CD14-positive monocyte (primary cell): ENCODE results near the gene REG3G. TPM values are rescaled to one million over a fixed set of nuclear protein-coding genes. Genes with fewer than 3 reads are reported as not detected.

Source experiments
- DNase-seq, 3 donors: peaks; one replicate each; pipeline ENCODE4 v3.0.0-alpha.2; 2011 to 2022
- H2AFZ ChIP-seq: 2 replicates; pipeline ENCODE4 v1.6.0; 2012; ENCODE audit warnings: mild to moderate bottlenecking, low read depth, low read length, inconsistent platforms; ENCODE audit not compliant: insufficient read depth, poor library complexity, severe bottlenecking
- H3K27ac ChIP-seq, 2 donors: 1 replicate in 1 of 2; 2 replicates in 1 of 2; pipeline ENCODE4 v1.5.1; 2012 to 2013; ENCODE audit warnings: low read length in 2 of 2, control low read depth in 1 of 2, inconsistent platforms in 1 of 2, low read depth in 1 of 2, mild to moderate bottlenecking in 1 of 2
- H3K27me3 ChIP-seq, 2 donors: one replicate each; pipeline versions ENCODE4 v1.6.0 to v1.6.1; 2011 to 2013; ENCODE audit warnings: low read length in 2 of 2; ENCODE audit not compliant: control insufficient read depth in 2 of 2, insufficient read depth in 2 of 2
- H3K36me3 ChIP-seq, 2 donors: replicated peaks in 1 of 2; 1 replicate in 1 of 2; 2 replicates in 1 of 2; pipeline versions ENCODE4 v1.5.1 to v1.6.1; 2012 to 2013; ENCODE audit warnings: low read length in 2 of 2, control low read depth in 1 of 2, inconsistent platforms in 1 of 2, mild to moderate bottlenecking in 1 of 2; ENCODE audit not compliant: insufficient read depth in 2 of 2, control insufficient read depth in 1 of 2
- H3K4me1 ChIP-seq, 2 donors: 1 replicate in 1 of 2; 2 replicates in 1 of 2; pipeline versions ENCODE4 v1.5.1 to v1.6.1; 2012 to 2013; ENCODE audit warnings: low read length in 2 of 2, control low read depth in 1 of 2, inconsistent platforms in 1 of 2, mild to moderate bottlenecking in 1 of 2, moderate library complexity in 1 of 2; ENCODE audit not compliant: insufficient read depth in 2 of 2, control insufficient read depth in 1 of 2
- H3K4me2 ChIP-seq: replicated peaks from 2 replicates; pipeline ENCODE3; 2012; ENCODE audit warnings: low read length, moderate library complexity, mild to moderate bottlenecking; ENCODE audit not compliant: poor library complexity, severe bottlenecking; ENCODE audit errors: extremely low read depth
- H3K4me3 ChIP-seq, 3 experiments: fragments of 200-600 bp in 1 of 3; sonication (generic) in 1 of 3; replicated peaks in 1 of 3; 1 replicate in 2 of 3; 2 replicates in 1 of 3; pipeline ENCODE4 v1.5.1; 2011 to 2013; ENCODE audit warnings: low read length in 3 of 3, mild to moderate bottlenecking in 3 of 3, control low read depth in 2 of 3, low read depth in 2 of 3, inconsistent platforms in 1 of 3, moderate library complexity in 1 of 3
- H3K79me2 ChIP-seq: 2 replicates; pipeline ENCODE4 v1.6.0; 2012; ENCODE audit warnings: mild to moderate bottlenecking, control low read depth, inconsistent platforms, low read length, moderate library complexity; ENCODE audit not compliant: insufficient read depth
- H3K9ac ChIP-seq: 2 replicates; pipeline ENCODE4 v1.6.0; 2017; ENCODE audit warnings: low read length, mild to moderate bottlenecking; ENCODE audit not compliant: insufficient read depth, poor library complexity, severe bottlenecking
- H3K9me3 ChIP-seq, 2 donors: replicated peaks in 1 of 2; 1 replicate in 1 of 2; 2 replicates in 1 of 2; pipeline versions ENCODE4 v1.5.1 to v1.6.1; 2012 to 2013; ENCODE audit warnings: low read length in 2 of 2, control low read depth in 1 of 2; ENCODE audit not compliant: control insufficient read depth in 1 of 2, insufficient read depth in 1 of 2
- H4K20me1 ChIP-seq: 2 replicates; pipeline ENCODE4 v1.6.0; 2012; ENCODE audit warnings: mild to moderate bottlenecking, low read length, control low read depth, moderate library complexity; ENCODE audit not compliant: insufficient read depth
- H3K27ac Mint-ChIP-seq, 7 donors: one replicate each; pipeline ENCODE4 v1.8.0; 2020; ENCODE audit warnings: mild to moderate bottlenecking in 7 of 7, mixed read lengths in 7 of 7, moderate library complexity in 6 of 7, inconsistent platforms in 2 of 7
- H3K27me3 Mint-ChIP-seq, 3 donors: one replicate each; pipeline ENCODE4 v1.8.0; 2021 to 2022; ENCODE audit warnings: low read depth in 3 of 3, mild to moderate bottlenecking in 3 of 3, mixed read lengths in 3 of 3, moderate library complexity in 3 of 3, inconsistent platforms in 1 of 3
- H3K36me3 Mint-ChIP-seq, 2 donors: one replicate each; pipeline ENCODE4 v1.8.0; 2020; ENCODE audit warnings: mixed read lengths in 2 of 2, inconsistent platforms in 1 of 2, mild to moderate bottlenecking in 1 of 2
- H3K4me1 Mint-ChIP-seq: one replicate; pipeline ENCODE4 v1.8.0; 2020; ENCODE audit warnings: mild to moderate bottlenecking, mixed read lengths
- H3K4me3 Mint-ChIP-seq, 2 donors: one replicate each; pipeline ENCODE4 v1.8.0; 2020; ENCODE audit warnings: mild to moderate bottlenecking in 2 of 2, mixed read lengths in 2 of 2, moderate library complexity in 1 of 2
- H3K9me3 Mint-ChIP-seq, 7 donors: one replicate each; pipeline ENCODE4 v1.8.0; 2020 to 2022; ENCODE audit warnings: mixed read lengths in 7 of 7, mild to moderate bottlenecking in 6 of 7, moderate library complexity in 6 of 7, inconsistent platforms in 2 of 7
- WGBS: methylation state at CpG from one replicate; pipeline ENCODE4 v1.1.5; 2013; ENCODE audit warnings: missing lambda C conversion rate; ENCODE audit not compliant: insufficient coverage; 5-methylcytosine and 5-hydroxymethylcytosine counted together
- intact Hi-C, 2 donors: fragments of 100-400 bp; cut with micrococcal nuclease; formaldehyde crosslinking; loops; one replicate each; pipeline versions ENCODE4 v1.15.0 to v1.15.1; 2023
- polyA plus RNA-seq, 3 donors: library from polyadenylated mRNA; depleted of rRNA in 1 of 3; unstranded in 2 of 3; stranded (reverse) in 1 of 3; fragments of 300-500 nt in 2 of 3; fragments of >200 nt in 1 of 3; fragmentation: Illumina TruSeq in 2 of 3; gene quantifications; 1 replicate in 2 of 3; 2 replicates in 1 of 3; pipeline ENCODE4 v1.2.3, GENCODE V29; 2012 to 2021
- TF ChIP-seq, protein P1 (sequence below): fragments of 200-600 bp; IDR thresholded peaks from one replicate; pipeline ENCODE4 v1.8.0; 2022; ENCODE audit warnings: antibody characterized with exemption, mild to moderate bottlenecking

REG3G gene
- polyA plus RNA-seq, 3 donors, result not detected

DNA sequence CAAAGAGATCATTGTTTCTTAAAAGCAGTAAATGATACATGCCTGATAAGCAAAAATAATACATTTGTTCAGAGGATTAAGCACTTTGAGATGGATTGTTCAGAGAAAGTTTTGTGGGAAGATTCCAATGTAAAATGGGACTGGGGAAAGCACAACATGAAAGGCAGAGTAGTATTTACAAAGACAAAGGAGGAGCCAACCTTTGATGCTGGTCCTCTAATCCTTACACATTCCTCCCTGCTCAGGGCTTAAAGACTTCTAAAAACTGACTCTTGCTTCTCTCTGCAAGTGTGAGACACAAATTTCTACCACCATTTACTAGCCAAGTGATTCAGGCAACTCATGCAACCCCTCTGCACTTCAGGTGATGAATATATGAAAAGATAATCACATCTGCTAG lies 47.2 kb upstream of the REG3G start:
- TF ChIP-seq, protein P1, sequence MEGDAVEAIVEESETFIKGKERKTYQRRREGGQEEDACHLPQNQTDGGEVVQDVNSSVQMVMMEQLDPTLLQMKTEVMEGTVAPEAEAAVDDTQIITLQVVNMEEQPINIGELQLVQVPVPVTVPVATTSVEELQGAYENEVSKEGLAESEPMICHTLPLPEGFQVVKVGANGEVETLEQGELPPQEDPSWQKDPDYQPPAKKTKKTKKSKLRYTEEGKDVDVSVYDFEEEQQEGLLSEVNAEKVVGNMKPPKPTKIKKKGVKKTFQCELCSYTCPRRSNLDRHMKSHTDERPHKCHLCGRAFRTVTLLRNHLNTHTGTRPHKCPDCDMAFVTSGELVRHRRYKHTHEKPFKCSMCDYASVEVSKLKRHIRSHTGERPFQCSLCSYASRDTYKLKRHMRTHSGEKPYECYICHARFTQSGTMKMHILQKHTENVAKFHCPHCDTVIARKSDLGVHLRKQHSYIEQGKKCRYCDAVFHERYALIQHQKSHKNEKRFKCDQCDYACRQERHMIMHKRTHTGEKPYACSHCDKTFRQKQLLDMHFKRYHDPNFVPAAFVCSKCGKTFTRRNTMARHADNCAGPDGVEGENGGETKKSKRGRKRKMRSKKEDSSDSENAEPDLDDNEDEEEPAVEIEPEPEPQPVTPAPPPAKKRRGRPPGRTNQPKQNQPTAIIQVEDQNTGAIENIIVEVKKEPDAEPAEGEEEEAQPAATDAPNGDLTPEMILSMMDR, result no peak
- no peak for DNase-seq
- Mint-ChIP-seq H3K4me1 (peaks cover 20% of the 10 kb centered on the region), H3K4me3 (no peak overlapping the region), H3K36me3 (no peaks in the 10 kb centered on the region), H3K27ac (no peak overlapping the region), H3K27me3 (peaks cover 2 to 11% (median 3%) of the 10 kb centered on the region in 3 donors), H3K9me3 (peaks cover 0 to 8% (median 3%) of the 10 kb centered on the region in 7 donors)
- Histone ChIP-seq H3K4me3 (no peak overlapping the region), H3K27ac (no peak overlapping the region), H3K4me1 (peaks cover 15 to 23% of the 10 kb centered on the region in 2 donors), H3K27me3 (peaks cover 0 to 2% of the 10 kb centered on the region in 2 donors), H4K20me1 (no peaks in the 10 kb centered on the region), H3K4me2 (no peak overlapping the region), H3K9ac (no peak overlapping the region), H2AFZ (peak overlapping the region; percentile 12), H3K79me2 (no peaks in the 10 kb centered on the region), H3K36me3 (no peaks in the 10 kb centered on the region), H3K9me3 (no peaks in the 10 kb centered on the region)
- intact Hi-C loops, result no loop called here

DNA sequence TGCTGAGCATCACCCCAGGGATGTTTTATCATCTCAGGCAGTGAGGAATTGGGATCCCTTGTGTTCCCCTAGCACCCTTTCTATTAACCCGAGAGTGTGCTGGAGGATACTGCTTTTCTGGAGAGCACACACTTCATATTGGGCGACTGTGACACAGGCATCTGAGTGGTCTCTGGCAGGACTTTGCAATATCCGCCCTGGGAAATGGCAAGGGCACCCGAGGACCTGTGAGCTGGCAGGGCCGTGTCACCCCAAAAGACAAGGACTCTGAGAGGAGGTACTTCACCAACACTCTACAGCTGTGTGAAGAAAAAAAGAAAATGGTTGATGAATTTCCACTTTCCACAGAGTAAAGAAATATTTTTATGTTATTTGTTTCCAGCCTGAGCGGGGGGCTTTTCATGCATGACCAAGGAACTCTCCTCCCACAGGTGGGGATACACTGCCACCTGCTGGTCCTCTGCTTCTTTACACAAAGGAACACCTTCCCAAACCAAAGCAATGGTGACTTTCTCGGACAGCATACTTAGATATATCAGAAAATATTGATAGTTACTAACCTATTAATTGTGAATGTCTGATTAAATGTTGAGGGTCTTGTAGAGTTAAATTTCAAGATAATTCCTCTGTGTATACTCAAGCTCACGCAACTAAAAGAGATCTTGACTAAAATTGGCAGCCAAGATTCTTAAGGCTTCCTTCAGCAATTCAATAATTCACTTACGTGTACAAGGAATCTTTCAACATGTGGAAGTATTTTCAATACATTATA lies 45.9 kb upstream of the REG3G start:
- Histone ChIP-seq H3K4me1 (peaks cover 15 to 23% of the 10 kb centered on the region in 2 donors), H3K9me3 (no peaks in the 10 kb centered on the region), H3K27me3 (peaks cover 0 to 2% of the 10 kb centered on the region in 2 donors), H3K9ac (no peak overlapping the region), H3K79me2 (no peaks in the 10 kb centered on the region), H3K4me2 (no peak overlapping the region), H3K4me3 (no peak overlapping the region), H3K36me3 (no peaks in the 10 kb centered on the region), H2AFZ (no peak overlapping the region), H4K20me1 (no peaks in the 10 kb centered on the region), H3K27ac (no peak overlapping the region)
- intact Hi-C loops, result no loop called here
- H3K27me3 Mint-ChIP-seq, result peaks cover 3 to 11% (median 5%) of the 10 kb centered on the region in 3 donors
- DNase-seq, result peak; percentile 10 to 50 (median 24)
- 57% methylated on average over 2 of the region's 9 CpGs for WGBS
- TF ChIP-seq, protein P1, result peak; percentile 79
- peaks cover 0 to 5% (median 2%) of the 10 kb centered on the region in 7 donors for H3K9me3 Mint-ChIP-seq
- peaks cover 25% of the 10 kb centered on the region for H3K4me1 Mint-ChIP-seq
- H3K36me3 Mint-ChIP-seq, result no peaks in the 10 kb centered on the region
- no peak overlapping the region for H3K27ac Mint-ChIP-seq
- no peak overlapping the region for H3K4me3 Mint-ChIP-seq
